Measurements from ENCODE around the gene LKAAEAR1.
"Not testable (repeated sequence)": the region's sequence is repeated elsewhere in the genome, so short reads cannot be mapped to it uniquely, and the experiment has no call there.

Gene LKAAEAR1

DNA sequence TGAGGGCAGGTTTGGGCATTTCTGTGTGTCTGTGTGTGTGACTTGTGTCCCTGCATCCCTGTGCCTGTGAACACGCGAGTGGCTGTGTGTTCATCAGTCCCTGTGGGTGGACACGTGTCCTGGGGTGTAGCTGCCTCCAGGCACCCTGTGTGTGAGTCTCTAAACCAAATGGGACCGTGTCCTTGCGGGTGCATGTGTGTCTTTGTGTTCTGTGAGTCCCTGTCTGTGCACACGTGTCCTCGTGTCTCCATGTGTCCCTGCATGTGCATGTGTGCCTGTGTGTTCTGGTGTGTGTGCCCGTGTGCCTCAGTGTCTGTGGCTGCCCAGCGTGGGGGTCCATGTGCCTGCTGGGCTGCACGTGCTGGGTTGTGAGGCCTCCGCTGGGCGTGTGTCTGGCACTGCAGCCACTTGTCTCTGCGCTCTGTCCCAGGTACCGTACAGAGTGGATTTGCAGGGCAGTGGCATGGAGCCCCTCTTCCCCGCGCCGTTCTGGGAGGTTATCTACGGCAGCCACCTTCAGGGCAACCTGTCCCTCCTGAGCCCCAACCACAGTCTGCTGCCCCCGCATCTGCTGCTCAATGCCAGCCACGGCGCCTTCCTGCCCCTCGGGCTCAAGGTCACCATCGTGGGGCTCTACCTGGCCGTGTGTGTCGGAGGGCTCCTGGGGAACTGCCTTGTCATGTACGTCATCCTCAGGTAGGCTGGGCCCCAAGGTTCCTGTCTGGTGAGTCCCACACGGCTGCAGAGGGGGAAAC lies 8.2 kb upstream of the LKAAEAR1 start:
- CTCF ChIA-PET, result interaction anchor here (0.8 to 0.9 kb wide), 2 partner anchors 8 to 18 kb away, joined by 3 read pairs; partner anchors contain the start of gene LKAAEAR1
- POLR2A ChIA-PET, result no interaction called here
- Histone ChIP-seq H3K4me3 (ENCODE audit: control insufficient read depth in 1 of 7, extremely low read depth in 1 of 7, insufficient read depth in 4 of 7, low read depth in 2 of 7, low read length in 6 of 7) (no peak overlapping the region), H3K27me3 (replicated peaks in 2 of 5; ENCODE audit: control insufficient read depth in 4 of 5, insufficient read depth in 5 of 5, low read length in 4 of 5) (no peaks in the 10 kb centered on the region), H3K36me3 (ENCODE audit: control insufficient read depth in 4 of 4, insufficient read depth in 4 of 4, low read length in 3 of 4) (peaks cover 2 to 16% (median 5%) of the 10 kb centered on the region in 4 experiments), H3K27ac (ENCODE audit: insufficient read depth in 1 of 2, low read depth in 1 of 2, low read length in 2 of 2, poor library complexity in 1 of 2, severe bottlenecking in 2 of 2) (no peak overlapping the region), H3K9me3 (ENCODE audit: control extremely low read depth in 1 of 5, control insufficient read depth in 4 of 5, insufficient read depth in 2 of 5, low read depth in 1 of 5, low read length in 4 of 5) (peaks cover 0 to 7% (median 0%) of the 10 kb centered on the region in 5 experiments), H3K4me1 (ENCODE audit: control extremely low read depth in 1 of 4, control insufficient read depth in 4 of 4, insufficient read depth in 4 of 4, low read length in 3 of 4) (peaks cover 0 to 3% (median 0%) of the 10 kb centered on the region in 4 experiments)
- DNase-seq, result no peak
- 90% methylated on average over 18 of the region's 27 CpGs for WGBS (ENCODE audit: insufficient coverage)

DNA sequence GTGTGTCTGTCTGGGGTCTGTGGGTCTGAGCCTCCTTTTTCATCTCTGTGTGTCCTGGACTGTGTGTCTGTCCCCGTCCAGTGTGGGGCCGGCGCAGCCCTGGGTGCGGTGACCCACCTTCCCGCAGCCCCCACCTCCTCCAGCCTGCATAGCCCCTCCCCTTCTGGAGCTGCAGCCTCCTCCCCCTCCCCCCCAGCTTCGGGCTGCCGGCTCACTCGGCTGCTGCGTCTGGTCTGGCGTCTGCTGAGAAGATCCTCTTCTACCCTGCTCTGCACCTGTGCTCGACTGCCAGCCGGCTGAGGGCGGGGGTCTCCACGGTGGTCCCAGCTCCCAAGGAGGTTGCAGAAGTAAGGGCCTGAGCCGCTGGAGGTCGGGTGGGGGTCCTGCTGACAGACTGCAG lies 7.6 kb upstream of the LKAAEAR1 start:
- no peak for DNase-seq
- no peak overlapping the region for H3K27ac ChIP-seq (ENCODE audit: insufficient read depth in 1 of 2, low read depth in 1 of 2, low read length in 2 of 2, poor library complexity in 1 of 2, severe bottlenecking in 2 of 2)
- H3K36me3 ChIP-seq (ENCODE audit: control insufficient read depth in 4 of 4, insufficient read depth in 4 of 4, low read length in 3 of 4), result peaks cover 2 to 9% (median 6%) of the 10 kb centered on the region in 4 experiments
- ChIA-PET POLR2A (no interaction called here), CTCF (interaction anchor here (0.9 kb wide), 1 partner anchor 18 kb away, joined by 3 read pairs; no protein-coding TSS in a partner anchor)
- peaks cover 0 to 9% (median 0%) of the 10 kb centered on the region in 5 experiments for H3K9me3 ChIP-seq (ENCODE audit: control extremely low read depth in 1 of 5, control insufficient read depth in 4 of 5, insufficient read depth in 2 of 5, low read depth in 1 of 5, low read length in 4 of 5)
- no peaks in the 10 kb centered on the region for H3K27me3 ChIP-seq (replicated peaks in 2 of 5; ENCODE audit: control insufficient read depth in 4 of 5, insufficient read depth in 5 of 5, low read length in 4 of 5)
- H3K4me1 ChIP-seq (ENCODE audit: control extremely low read depth in 1 of 4, control insufficient read depth in 4 of 4, insufficient read depth in 4 of 4, low read length in 3 of 4), result peaks cover 0 to 3% (median 0%) of the 10 kb centered on the region in 4 experiments
- WGBS (ENCODE audit: insufficient coverage), result 76% methylated on average over 9 of the region's 16 CpGs
- no peak overlapping the region for H3K4me3 ChIP-seq (ENCODE audit: control insufficient read depth in 1 of 7, extremely low read depth in 1 of 7, insufficient read depth in 4 of 7, low read depth in 2 of 7, low read length in 6 of 7)

DNA sequence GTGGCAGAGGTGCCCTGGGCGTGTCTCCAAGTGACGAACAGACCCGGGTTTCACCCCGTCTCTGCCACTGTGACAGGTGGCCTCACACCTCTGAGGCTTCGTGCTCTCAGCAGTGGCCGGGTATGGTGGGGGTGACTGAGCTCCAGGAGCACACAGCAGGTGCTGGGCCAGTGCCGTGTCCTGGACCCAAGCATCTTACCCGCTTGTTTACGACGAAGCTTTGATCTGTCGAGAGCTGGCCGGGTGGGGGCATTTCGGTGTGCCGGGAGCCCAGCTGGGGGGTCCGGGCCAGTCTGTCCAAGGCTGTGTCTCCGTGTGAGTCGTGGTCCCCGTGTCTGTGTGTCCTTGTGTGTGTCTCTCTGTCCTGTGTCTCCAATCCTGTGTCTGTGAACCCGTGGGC lies 7.1 kb upstream of the LKAAEAR1 start:
- ChIA-PET CTCF (interaction anchor here (0.9 to 1.3 kb wide), 2 partner anchors 11 to 19 kb away, joined by 3 to 4 read pairs; no protein-coding TSS in a partner anchor), POLR2A (no interaction called here)
- Histone ChIP-seq H3K27me3 (replicated peaks in 2 of 5; ENCODE audit: control insufficient read depth in 4 of 5, insufficient read depth in 5 of 5, low read length in 4 of 5) (no peaks in the 10 kb centered on the region), H3K4me1 (ENCODE audit: control extremely low read depth in 1 of 4, control insufficient read depth in 4 of 4, insufficient read depth in 4 of 4, low read length in 3 of 4) (peaks cover 0 to 3% (median 0%) of the 10 kb centered on the region in 4 experiments), H3K9me3 (ENCODE audit: control extremely low read depth in 1 of 5, control insufficient read depth in 4 of 5, insufficient read depth in 2 of 5, low read depth in 1 of 5, low read length in 4 of 5) (peaks cover 0 to 11% (median 0%) of the 10 kb centered on the region in 5 experiments), H3K36me3 (ENCODE audit: control insufficient read depth in 4 of 4, insufficient read depth in 4 of 4, low read length in 3 of 4) (peaks cover under 1 to 5% (median 3%) of the 10 kb centered on the region in 4 experiments), H3K4me3 (ENCODE audit: control insufficient read depth in 1 of 7, extremely low read depth in 1 of 7, insufficient read depth in 4 of 7, low read depth in 2 of 7, low read length in 6 of 7) (no peak overlapping the region), H3K27ac (ENCODE audit: insufficient read depth in 1 of 2, low read depth in 1 of 2, low read length in 2 of 2, poor library complexity in 1 of 2, severe bottlenecking in 2 of 2) (no peak overlapping the region)
- WGBS (ENCODE audit: insufficient coverage), result 97% methylated on average over 19 of the region's 19 CpGs
- DNase-seq, result no peak

DNA sequence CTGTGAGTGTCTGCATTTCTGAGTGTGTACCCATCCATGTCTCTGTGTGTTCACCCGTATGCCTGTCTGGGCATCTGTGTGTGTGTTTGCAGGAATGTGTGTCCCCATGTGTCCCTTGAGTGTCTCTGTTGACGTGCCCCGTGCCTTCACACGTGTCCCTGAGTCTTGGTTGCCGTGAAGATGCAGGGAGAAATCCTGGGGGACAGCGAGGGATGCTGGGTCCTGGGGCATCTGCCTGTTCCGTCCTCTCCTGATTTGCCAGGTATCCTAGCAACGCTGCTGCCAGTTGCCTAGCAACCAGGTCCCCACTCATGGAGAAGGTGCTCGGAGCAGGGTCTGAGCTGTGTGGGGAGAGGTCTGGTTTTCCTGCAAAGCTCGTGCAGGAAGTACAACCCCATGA lies 6.0 kb upstream of the LKAAEAR1 start:
- no peaks in the 10 kb centered on the region for H3K27me3 ChIP-seq (replicated peaks in 2 of 5; ENCODE audit: control insufficient read depth in 4 of 5, insufficient read depth in 5 of 5, low read length in 4 of 5)
- no peak overlapping the region for H3K4me3 ChIP-seq (ENCODE audit: control insufficient read depth in 1 of 7, extremely low read depth in 1 of 7, insufficient read depth in 4 of 7, low read depth in 2 of 7, low read length in 6 of 7)
- no peak overlapping the region for H3K27ac ChIP-seq (ENCODE audit: insufficient read depth in 1 of 2, low read depth in 1 of 2, low read length in 2 of 2, poor library complexity in 1 of 2, severe bottlenecking in 2 of 2)
- peaks cover 0 to 2% (median 0%) of the 10 kb centered on the region in 4 experiments for H3K36me3 ChIP-seq (ENCODE audit: control insufficient read depth in 4 of 4, insufficient read depth in 4 of 4, low read length in 3 of 4)
- H3K4me1 ChIP-seq (ENCODE audit: control extremely low read depth in 1 of 4, control insufficient read depth in 4 of 4, insufficient read depth in 4 of 4, low read length in 3 of 4), result peaks cover 0 to 3% (median 1%) of the 10 kb centered on the region in 4 experiments
- ChIA-PET POLR2A (no interaction called here), CTCF (interaction anchor here (1.2 to 1.3 kb wide), 3 partner anchors 12 to 21 kb away, joined by 3 to 4 read pairs (median 4); no protein-coding TSS in a partner anchor)
- peaks cover 0 to 11% (median 0%) of the 10 kb centered on the region in 5 experiments for H3K9me3 ChIP-seq (ENCODE audit: control extremely low read depth in 1 of 5, control insufficient read depth in 4 of 5, insufficient read depth in 2 of 5, low read depth in 1 of 5, low read length in 4 of 5)
- 94% methylated on average over 8 of the region's 10 CpGs for WGBS (ENCODE audit: insufficient coverage)
- no peak for DNase-seq

DNA sequence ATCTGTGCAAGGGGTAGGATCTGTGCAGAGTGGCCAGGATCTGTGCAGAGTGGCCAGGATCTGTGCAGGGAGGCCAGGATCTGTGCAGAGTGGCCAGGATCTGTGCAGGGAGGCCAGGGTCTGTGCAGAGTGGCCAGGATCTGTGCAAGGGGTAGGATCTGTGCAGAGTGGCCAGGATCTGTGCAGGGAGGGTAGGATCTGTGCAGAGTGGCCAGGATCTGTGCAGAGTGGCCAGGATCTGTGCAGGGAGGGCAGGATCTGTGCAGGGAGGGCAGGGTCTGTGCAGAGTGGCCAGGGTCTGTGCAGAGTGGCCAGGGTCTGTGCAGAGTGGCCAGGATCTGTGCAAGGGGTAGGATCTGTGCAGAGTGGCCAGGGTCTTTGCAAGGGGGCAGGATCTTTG lies 4.4 kb upstream of the LKAAEAR1 start:
- CTCF ChIA-PET; H3K4me3 ChIP-seq (ENCODE audit: control insufficient read depth in 1 of 7, extremely low read depth in 1 of 7, insufficient read depth in 4 of 7, low read depth in 2 of 7, low read length in 6 of 7); DNase-seq; POLR2A ChIA-PET; H3K36me3 ChIP-seq (ENCODE audit: control insufficient read depth in 4 of 4, insufficient read depth in 4 of 4, low read length in 3 of 4); H3K27ac ChIP-seq (ENCODE audit: insufficient read depth in 1 of 2, low read depth in 1 of 2, low read length in 2 of 2, poor library complexity in 1 of 2, severe bottlenecking in 2 of 2); H3K27me3 ChIP-seq (replicated peaks in 2 of 5; ENCODE audit: control insufficient read depth in 4 of 5, insufficient read depth in 5 of 5, low read length in 4 of 5): not testable (repeated sequence)
- Histone ChIP-seq H3K4me1 (ENCODE audit: control extremely low read depth in 1 of 4, control insufficient read depth in 4 of 4, insufficient read depth in 4 of 4, low read length in 3 of 4) (peaks cover 0 to 16% (median 13%) of the 10 kb centered on the region in 4 experiments), H3K9me3 (ENCODE audit: control extremely low read depth in 1 of 5, control insufficient read depth in 4 of 5, insufficient read depth in 2 of 5, low read depth in 1 of 5, low read length in 4 of 5) (peaks cover 0 to 11% (median 0%) of the 10 kb centered on the region in 5 experiments)

DNA sequence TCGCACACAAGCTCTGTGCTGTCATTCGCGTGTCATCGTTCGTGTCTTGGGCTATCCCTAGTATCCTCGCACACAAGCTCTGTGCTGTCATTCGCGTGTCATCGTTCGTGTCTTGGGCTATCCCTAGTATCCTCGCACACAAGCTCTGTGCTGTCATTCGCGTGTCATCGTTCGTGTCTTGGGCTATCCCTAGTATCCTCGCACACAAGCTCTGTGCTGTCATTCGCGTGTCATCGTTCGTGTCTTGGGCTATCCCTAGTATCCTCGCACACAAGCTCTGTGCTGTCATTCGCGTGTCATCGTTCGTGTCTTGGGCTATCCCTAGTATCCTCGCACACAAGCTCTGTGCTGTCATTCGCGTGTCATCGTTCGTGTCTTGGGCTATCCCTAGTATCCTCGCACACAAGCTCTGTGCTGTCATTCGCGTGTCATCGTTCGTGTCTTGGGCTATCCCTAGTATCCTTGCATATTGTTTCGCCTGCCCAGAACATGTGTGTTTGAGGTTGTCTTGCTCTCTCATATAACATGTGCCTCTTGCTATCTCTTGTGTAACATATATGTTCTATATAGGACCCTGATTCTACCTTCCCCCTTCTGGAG lies 3.1 kb upstream of the LKAAEAR1 start:
- H3K27ac ChIP-seq (ENCODE audit: insufficient read depth in 1 of 2, low read depth in 1 of 2, low read length in 2 of 2, poor library complexity in 1 of 2, severe bottlenecking in 2 of 2); H3K4me3 ChIP-seq (ENCODE audit: control insufficient read depth in 1 of 7, extremely low read depth in 1 of 7, insufficient read depth in 4 of 7, low read depth in 2 of 7, low read length in 6 of 7); H3K36me3 ChIP-seq (ENCODE audit: control insufficient read depth in 4 of 4, insufficient read depth in 4 of 4, low read length in 3 of 4); H3K27me3 ChIP-seq (replicated peaks in 2 of 5; ENCODE audit: control insufficient read depth in 4 of 5, insufficient read depth in 5 of 5, low read length in 4 of 5); DNase-seq; POLR2A ChIA-PET: not testable (repeated sequence)
- no CpG with 5 or more reads among the region's 36 CpGs for WGBS (ENCODE audit: insufficient coverage)
- CTCF ChIA-PET, result interaction anchor here (1.3 to 19.6 kb wide), 2 partner anchors 14 to 31 kb away, joined by 5 to 178 read pairs; no protein-coding TSS in a partner anchor
- peaks cover 0 to 27% (median 23%) of the 10 kb centered on the region in 4 experiments for H3K4me1 ChIP-seq (ENCODE audit: control extremely low read depth in 1 of 4, control insufficient read depth in 4 of 4, insufficient read depth in 4 of 4, low read length in 3 of 4)
- H3K9me3 ChIP-seq (ENCODE audit: control extremely low read depth in 1 of 5, control insufficient read depth in 4 of 5, insufficient read depth in 2 of 5, low read depth in 1 of 5, low read length in 4 of 5), result peaks cover 0 to 11% (median 0%) of the 10 kb centered on the region in 5 experiments
